HG03342 (cell line): ENCODE results near the gene PLEKHM1.
"Not testable (repeated sequence)": the region's sequence is repeated elsewhere in the genome, so short reads cannot be mapped to it uniquely, and the experiment has no call there.

Source experiments
- ATAC-seq: cut with Tn5 transposase; IDR thresholded peaks from one replicate; pipeline ENCODE4 v1.9.1; 2021; ENCODE audit warnings: mild to moderate bottlenecking, moderate library complexity; ENCODE audit not compliant: unreplicated experiment

PLEKHM1 gene

DNA sequence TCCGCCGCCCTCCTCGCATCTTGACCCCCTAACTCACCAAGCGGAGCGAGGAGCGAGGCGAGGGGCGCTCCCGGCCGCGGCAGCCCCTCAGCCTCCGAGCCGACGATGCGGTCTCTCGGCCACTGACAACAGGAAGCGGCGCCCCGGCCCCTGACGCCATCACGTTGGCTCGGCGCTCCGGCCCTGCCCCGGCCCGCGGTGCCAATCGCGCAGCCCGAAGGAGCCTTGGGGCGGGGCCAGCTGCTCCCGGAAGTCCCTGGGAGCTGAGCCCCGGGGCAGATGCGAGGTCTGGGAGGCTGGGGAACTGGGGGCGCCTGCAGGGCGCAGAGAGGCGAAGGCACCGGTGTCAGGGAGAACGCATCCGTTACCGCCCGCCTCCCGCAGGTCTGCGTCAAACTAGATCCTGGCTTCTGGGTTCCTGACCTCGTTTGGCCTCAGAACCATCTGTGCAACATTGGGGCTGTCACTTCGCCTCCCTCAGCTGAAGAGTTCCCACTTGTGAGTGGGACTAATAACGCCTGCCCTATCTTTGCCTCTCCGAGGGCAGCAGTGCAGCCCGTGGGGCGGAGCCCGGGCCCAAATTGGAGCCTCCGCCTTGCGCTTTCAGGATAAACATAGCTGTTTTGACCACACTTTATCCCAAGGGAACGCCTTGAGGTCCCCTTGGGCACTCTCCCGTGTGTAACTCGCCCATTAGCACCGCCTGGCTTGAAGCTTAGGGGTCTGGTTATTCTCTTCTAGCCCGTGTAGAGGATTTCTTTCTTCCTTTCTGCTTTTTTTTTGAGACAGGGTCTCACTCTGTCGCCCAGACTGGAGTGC, at the start of gene PLEKHM1:
Gene PLEKHM1 (minus strand): TSS at position 107 of the 819 bp plus-strand sequence. CDS start 8,237 bp downstream, outside the sequence.
- peak; percentile 93 for ATAC-seq

DNA sequence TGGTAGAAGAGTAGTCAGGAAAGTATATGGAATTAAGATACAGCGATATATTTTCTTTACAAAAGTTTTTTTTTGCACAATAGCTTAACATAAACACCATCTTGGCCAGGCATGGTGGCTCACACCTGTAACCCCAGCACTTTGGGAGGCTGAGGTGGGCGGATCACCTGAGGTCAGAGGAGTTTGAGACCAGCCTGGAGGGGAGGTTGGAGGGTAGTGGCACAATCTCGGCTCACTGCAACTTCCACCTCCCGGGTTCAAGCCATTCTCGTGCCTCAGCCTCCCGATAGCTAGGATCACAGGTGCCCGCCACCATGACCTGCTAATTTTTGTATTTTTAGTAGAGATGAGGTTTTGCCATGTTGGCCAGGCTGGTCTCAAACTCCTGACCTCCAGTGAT, 47.6 kb upstream of the PLEKHM1 start:
- ATAC-seq = not testable (repeated sequence)

DNA sequence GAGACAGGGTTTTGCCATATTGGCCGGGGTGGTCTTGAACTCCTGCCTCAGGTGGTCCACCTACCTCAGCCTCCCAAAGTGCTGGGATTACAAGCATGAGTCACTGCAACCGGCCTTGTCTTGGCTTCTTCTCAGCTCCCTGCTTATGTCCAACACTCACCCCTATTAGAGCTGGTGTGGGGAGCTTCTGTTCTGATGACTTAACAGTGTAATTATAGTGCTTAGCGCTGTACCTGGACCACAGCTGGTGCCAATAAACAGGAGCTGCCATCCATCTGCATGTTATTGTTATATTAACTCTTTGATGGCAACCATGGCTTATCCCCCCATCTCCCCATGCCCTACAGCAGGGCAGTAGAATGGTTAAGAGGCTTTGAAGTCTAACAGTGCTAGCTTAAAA, 15.6 kb upstream of the PLEKHM1 start:
- ATAC-seq = not testable (repeated sequence)

DNA sequence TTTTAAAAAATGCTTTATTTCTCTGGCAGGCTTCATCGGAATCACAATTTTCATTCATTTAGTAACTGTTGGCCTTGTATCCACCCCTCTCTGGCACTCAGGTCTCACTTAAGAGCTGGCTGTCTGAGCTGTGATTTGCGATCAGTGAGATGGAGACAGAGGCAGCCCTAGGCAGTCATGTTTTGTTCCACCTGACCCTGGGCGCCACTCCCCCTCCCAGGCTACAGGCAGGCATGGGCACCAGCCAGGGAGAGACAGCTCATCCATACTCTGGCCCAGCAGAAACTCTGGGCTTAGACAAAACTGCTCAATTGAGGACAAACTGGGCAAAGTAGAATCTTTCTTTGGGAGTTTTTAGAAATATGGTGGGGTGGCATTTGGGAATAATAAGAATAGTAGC, 14.7 kb upstream of the PLEKHM1 start:
- not testable (repeated sequence) for ATAC-seq

DNA sequence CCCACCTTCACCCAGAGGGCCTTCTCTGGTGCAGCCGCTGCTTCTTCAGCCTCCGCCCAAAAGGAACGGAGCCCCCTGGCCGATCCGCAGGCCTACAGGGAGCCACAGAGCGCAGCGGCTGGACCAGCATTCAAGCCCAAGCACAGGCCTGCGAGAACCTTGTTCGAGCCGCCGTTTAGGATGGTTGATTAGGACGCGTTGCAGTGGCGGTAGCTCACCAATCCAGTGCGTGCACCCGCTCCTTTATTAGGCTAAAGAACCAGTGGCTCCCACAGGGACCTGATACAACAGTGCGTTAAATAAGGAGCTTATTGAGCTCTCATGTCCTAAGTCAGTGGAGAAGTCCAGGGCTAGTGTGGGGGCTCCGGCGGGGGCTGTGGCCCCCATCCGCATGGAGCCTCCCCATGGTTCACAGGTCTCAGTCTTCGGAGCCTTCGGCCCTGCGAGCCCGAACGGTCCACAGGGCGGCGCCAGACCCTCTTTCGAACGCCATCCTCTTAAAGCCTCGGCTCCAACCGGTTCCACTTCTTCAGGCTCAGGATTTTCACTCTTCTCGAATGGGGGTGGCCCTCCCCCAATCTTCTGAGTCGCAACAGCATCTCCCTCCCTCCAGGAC, 10.7 kb upstream of the PLEKHM1 start:
- ATAC-seq = not testable (repeated sequence)

DNA sequence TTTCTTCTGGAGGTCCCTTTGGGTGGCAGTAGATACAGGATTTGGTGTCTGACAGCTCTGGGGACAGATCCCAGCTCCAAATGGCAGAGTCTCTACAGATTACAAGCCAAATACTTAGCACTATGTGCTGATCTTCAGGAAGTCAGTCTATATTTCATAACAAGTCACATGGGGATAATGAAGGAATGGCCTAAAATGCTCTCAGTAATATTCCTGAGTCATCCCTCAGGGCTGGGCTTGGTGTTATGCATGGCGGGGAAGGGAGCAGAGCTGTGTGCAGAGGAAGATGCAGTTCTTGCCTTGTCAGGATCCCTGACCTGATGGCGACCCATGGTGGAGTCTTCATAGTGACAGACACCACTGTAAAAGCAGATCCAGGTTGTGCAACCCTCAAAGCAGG, 10.0 kb upstream of the PLEKHM1 start:
- not testable (repeated sequence) for ATAC-seq

DNA sequence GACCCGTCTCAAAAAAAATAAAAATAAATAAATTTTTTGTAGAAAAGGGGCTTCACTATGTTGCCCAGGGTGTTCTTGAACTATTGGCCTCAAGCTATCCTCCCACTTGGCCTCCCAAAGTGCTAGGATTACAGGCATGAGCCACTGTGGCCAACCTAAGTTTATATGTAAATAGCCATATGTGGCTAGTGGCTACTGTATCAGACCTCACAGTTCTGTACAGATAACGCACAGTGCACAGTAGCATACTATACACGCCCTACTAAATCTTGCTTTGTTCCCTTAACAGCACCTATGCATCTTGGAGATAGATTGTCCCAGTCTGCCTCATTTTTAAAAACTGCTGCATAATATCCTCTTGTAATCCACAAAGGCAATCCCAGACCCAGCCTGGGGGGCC, 8.7 kb upstream of the PLEKHM1 start:
- ATAC-seq = not testable (repeated sequence)

DNA sequence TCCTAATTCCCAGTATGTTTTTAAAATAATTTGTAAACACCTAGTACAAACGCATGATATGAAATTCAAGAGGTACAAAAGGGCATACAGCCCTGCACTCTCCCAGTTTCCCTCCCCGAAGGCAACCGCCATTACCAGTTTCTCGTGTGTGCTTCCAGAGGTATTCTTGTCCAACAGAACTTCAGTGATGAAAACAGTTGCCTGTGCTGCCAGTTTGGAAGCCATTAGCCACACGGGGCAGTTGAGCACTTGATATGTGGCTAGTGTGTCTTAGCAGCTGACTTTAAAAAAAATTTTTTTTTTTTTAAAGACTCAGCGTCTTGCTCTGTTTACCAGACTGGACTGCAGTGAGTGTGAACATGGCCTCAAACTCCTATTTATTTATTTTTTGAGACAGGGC, 7.9 kb upstream of the PLEKHM1 start:
- ATAC-seq = not testable (repeated sequence)

DNA sequence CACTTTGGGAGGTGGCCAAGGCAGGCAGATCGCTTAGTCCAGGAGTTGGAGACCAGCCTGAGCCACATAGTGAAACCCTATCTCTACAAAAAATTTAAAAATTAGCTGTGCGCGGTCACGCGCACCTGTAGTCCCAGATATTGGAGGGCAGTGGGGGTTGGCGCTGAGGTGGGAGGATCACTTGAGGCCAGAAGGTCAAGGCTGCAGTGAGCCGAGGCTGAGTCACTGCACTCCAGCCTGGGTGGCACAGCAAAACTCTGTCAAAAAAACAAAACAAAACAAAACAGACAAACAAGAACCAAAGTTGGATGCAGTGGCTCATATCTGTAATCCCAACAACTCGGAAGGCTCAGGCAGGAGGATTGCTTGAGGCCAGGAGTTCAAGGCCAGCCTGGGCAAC, 6.9 kb upstream of the PLEKHM1 start:
- not testable (repeated sequence) for ATAC-seq

DNA sequence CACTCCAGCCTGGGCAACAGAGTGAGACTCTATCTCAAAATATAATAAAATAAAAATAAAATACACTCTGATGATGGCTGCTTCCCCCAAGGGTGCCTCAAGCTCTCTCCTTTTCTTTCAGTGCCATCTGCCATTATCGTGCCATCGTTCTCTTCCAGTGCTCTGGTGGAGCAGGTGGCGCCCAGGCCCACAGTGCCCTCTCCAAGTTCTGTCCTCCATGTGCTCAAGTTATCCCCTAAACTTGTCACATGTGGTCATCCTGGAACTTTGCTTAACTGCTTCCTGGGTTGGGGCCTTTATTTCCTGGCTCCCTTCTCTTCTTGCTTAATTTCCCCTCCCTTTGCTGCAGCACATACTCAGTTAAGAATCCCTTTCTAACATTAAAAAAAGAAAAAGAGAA, 6.0 kb upstream of the PLEKHM1 start:
- ATAC-seq = not testable (repeated sequence)

DNA sequence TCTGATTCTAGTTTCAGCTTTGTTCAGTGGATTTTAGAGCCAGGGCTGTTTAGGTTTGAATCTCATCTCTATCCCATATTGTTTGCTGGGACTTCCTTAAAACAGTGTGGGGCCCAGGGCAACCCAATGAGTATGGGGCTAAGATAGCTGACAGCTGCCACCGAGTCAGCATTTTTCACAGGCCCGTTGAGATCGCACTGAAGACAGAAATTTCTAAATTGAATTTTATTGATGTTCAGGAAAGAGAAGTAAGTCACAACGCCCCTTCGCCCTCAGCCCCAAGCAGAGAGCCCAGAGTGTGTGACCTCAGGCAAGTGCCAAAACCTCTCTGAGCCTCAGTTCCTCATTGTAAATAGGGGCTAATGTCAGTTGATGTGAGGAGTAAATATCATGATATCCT, 4.0 kb upstream of the PLEKHM1 start:
- not testable (repeated sequence) for ATAC-seq

DNA sequence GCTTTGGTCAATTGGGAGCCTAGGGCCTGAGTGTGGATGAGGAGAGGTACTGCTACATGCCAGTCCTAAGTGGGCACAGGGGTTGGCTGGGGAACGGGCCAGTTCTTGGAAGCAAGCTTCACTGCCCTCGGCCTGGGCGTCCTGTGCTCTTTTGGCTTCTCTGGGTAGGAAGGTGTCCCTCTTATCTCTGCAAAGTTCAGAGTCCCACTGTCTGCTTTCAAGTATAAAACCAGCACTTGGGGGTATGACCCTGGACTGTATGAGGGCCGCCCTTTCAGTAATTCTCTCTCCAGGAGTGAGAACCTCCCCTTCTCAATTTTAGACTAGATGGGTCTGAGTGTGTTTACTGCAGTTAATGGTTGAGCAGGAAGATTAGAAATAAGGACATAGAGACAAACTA, 1.6 kb upstream of the PLEKHM1 start:
- ATAC-seq = not testable (repeated sequence)

DNA sequence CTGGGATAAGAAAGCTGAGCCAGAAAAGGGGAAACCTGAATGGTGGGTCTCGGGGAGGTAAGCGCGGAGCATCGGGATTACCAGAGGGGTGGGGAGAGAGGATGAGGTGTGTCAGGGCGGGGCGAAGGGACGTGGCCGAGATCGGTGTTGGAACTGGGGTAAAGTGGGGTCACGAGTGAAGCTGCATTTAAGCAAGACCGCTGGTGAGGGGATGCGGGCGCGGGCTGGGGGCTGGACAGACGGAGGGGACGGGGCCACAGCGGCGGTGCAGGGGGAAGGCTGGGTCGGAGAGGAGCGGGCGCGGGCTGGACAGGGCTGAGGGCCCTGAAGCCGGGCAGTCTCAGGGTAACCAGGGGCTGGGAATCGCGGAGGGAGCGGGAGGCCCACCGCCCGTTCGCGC, 323 bp downstream of the PLEKHM1 start:
- ATAC-seq = peak; percentile 22

DNA sequence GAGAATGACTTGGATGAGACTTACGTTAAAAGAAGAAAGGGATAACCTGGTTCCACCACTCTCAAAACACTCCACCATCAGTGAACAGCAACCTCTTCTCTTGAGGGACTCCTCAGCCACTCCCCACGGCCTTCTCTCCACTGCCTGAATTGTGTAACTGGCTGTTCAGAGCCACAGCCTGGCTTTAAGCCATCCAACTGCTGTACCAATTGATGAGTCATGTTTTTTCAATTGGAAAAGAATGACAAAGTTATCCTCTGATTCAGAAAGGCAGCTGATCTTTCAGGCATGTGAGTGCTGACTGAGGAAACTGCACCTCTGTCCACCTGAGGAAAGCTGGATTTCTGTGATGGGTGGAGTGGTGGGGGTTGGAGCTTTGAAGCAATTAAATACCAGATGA, 2.8 kb downstream of the PLEKHM1 start:
- not testable (repeated sequence) for ATAC-seq

DNA sequence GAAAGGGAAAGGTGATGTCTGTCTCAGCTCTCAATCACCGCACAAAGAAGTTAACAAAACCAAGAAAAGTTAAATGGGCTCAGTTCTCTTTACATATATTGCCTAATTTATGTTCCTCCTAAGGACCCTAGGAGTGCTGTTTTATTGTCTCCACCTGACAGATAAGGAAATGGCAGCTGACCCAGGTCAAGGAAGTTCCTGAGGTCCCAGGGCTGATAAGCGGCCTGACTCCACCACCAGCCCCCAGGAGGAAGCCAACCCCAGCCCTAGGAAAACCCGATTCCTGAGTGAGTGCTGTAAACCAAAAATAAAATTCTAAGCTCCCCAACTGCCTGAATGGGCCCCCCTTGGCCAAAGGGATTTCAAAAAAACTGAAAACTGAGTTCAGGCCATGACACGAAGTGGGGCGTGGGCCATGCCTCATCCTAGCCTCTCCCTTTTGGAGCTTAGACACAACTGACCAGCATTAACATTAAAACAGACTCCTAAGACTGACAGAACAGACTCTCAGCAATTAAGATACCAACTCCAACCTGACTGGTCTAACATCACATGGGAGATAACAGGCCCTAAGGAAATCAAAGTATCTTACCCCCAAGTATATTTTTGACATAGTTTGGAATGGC, 6.8 kb downstream of the PLEKHM1 start:
- ATAC-seq = not testable (repeated sequence)

DNA sequence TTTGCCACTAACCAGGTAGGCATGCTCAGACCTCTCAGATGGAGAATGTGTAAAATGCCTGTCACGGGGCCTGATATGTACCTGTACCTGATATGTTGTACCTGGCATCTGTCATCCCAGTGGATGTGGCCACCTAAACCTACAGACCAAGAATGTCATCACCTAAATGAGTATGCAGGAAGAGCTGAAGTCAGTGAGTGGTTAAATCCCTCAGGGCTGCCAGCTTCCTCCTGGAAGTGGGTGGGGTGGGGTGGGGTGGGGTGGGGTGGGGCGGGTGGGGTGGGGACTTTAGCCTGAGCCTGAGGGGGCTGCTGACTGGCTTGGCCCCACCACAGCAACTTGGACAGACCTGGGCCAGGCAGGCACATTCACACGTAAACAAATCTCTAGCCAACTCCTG, 7.3 kb downstream of the PLEKHM1 start:
- ATAC-seq = not testable (repeated sequence)

DNA sequence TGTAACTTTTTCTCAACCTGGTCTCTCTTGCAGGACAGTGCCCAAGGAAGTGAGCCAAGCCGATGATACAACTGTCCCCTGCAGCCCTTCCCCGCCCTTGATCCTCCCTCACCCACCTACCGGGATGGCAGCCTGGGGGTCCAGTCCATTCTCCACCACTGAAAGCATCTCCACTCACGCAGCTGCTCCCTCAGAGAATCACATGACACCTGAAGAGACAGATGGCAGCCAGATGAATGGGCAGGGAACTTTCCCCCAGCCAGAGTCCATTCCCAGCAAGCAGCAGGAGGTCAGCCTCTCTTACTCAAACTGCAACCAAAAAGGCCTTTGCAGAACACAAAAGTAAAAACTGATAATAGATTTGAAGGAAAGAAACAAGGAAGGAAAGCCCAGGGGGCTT, 8.2 kb downstream of the PLEKHM1 start:
- ATAC-seq = not testable (repeated sequence)

DNA sequence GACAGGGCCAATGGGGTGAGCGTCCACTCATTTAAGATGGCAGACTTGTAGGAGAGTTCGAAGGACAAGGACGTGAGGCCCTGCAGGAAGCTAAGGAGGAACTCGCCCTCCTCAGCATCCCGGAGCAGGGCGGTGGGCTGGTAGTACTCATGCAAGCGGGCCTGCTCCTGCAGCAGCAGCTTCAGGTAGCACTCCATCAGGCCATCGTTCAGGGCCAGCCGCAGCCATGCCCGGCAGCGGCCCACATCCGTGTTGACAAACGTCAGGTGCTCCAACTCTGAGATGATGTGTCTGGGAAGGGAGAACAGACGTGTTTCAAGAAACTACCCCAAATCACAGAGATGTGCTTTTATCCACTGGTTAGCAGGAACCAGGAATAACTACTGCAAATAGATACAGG, 15.1 kb downstream of the PLEKHM1 start:
- not testable (repeated sequence) for ATAC-seq

DNA sequence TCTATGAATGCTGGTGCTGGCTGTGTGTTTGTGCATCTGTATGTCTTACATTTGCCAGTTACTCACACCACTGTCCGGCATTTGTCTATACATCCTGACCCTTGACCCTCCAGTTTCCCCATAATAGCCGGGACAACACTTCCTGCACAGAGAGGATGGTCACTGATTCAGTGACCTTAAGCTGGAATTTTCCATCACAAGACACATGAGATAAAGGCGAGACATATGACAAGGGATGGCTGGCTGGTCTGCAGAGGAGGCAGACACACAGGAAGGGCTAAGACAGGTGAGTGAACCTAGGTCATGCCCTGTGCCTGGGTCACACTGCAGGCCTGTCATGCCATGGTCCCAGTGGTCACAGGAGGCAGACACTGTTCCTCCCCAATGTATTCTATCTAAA, 18.3 kb downstream of the PLEKHM1 start:
- not testable (repeated sequence) for ATAC-seq

DNA sequence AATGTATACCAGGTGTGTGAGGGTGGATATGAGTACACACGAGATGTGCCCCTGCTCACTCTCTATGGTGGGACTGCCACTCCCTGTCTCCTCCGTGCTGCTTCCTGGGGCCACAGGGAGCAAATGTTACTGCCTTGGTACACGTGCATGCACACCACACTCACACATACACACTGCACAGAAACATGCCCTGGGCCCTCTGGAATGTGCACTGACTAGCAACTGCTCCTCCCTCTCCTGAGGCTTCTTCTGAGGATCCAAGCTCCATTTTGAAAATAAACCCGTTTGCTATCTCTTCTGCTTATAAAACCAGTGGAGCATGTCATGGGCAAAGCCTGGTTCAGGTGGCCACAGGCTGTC, 21.3 kb downstream of the PLEKHM1 start:
- ATAC-seq = not testable (repeated sequence)

DNA sequence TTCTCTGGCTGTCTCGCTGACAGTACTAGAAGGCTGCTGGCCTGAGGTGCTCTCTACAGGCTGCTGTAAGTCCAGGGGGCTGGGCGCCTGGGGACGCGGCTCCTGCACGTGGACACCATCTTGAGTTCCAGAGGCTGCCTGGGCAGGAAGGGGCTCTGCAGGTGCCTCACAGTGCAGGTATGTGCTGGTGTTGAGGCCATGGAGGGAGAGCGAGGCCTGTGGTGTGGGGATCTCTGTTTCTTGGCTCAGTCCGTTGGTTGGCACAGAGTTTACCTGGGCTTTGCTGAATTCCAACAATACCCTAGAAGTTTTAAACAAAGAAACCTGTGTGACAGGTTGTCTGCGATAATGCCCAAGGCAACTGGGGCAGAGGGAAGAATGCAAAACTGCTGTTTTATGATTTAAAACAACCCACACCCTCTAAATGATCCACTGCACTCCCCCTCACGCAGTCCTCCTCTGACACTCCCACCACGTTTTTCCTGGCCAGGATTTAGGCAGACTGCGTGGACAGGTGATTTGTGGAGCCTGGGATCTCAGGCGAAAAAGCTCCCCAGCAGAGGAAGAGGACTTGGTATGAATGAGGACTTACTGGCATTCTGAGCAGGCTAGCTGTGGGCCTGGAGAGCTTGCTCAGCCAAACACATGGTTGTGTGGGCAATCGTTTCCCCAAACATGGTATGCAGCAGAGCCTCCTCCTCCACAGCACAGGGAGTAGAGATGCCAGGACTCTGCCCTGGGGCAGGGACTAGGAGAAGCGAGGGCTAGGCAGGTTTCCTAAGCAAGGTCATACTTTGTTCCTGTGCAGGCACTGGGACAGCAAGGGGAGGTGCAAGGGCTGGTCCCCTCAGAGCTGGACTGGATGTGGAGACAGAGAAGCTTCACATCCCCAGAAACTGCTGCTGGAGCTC, 22.0 kb downstream of the PLEKHM1 start:
- ATAC-seq = not testable (repeated sequence)
